SJSA1 (cell line): ENCODE measurements around the gene SLC9A9. TPM values are rescaled to one million over a fixed set of nuclear protein-coding genes. Genes with fewer than 3 reads are reported as not detected.

Experiments used
- DNase-seq, 2 experiments: peaks; one replicate each; pipeline ENCODE4 v3.0.0-alpha.2; 2015 to 2020; ENCODE audit warnings: low spot score in 2 of 2, low read depth in 1 of 2
- H3K27ac ChIP-seq: fragments of 250-450 bp; sonication (Bioruptor Pico); 2 replicates; pipeline ENCODE4 v1.5.1; 2020; ENCODE audit warnings: mild to moderate bottlenecking, moderate library complexity
- H3K27me3 ChIP-seq: fragments of 250-450 bp; sonication (Bioruptor Pico); replicated peaks from 2 replicates; pipeline ENCODE4 v1.5.1; 2020; ENCODE audit warnings: mild to moderate bottlenecking, moderate library complexity
- H3K36me3 ChIP-seq: fragments of 250-450 bp; sonication (Bioruptor Pico); 2 replicates; pipeline ENCODE4 v1.5.1; 2020; ENCODE audit warnings: mild to moderate bottlenecking
- H3K4me1 ChIP-seq: fragments of 250-450 bp; sonication (Bioruptor Pico); replicated peaks from 2 replicates; pipeline ENCODE4 v1.6.1; 2021; ENCODE audit warnings: mild to moderate bottlenecking
- H3K4me3 ChIP-seq: fragments of 250-450 bp; sonication (Bioruptor Pico); 2 replicates; pipeline ENCODE4 v1.5.1; 2020; ENCODE audit warnings: mild to moderate bottlenecking
- H3K9me3 ChIP-seq: fragments of 250-450 bp; sonication (Bioruptor Pico); replicated peaks from 2 replicates; pipeline ENCODE4 v1.5.1; 2020; ENCODE audit warnings: mild to moderate bottlenecking
- total RNA-seq: library from RNA; depleted of rRNA; stranded (reverse); fragments of >200 nt; shearing (Covaris generic); gene quantifications from 2 replicates; pipeline ENCODE4 v1.2.3, GENCODE V29; 2014

The SLC9A9 gene
- total RNA-seq, 1 experiment from 2014 or later = 0.05 TPM

- H3K27ac ChIP-seq = no peak overlapping the region
- H3K4me3 ChIP-seq = no peak overlapping the region
- no peaks in the 10 kb centered on the region for H3K4me1 ChIP-seq
- H3K9me3 ChIP-seq = no peaks in the 10 kb centered on the region
- H3K36me3 ChIP-seq = no peaks in the 10 kb centered on the region
- DNase-seq = no peak
- no peaks in the 10 kb centered on the region for H3K27me3 ChIP-seq
These were observed 445.7 kb downstream of the SLC9A9 start for GRCh38 chr3:143402602-143403001.

- Histone ChIP-seq H3K4me1 (no peaks in the 10 kb centered on the region), H3K27ac (no peak overlapping the region), H3K9me3 (no peaks in the 10 kb centered on the region), H3K27me3 (no peaks in the 10 kb centered on the region), H3K4me3 (no peak overlapping the region), H3K36me3 (no peaks in the 10 kb centered on the region)
- DNase-seq = no peak
These were observed 451.5 kb downstream of the SLC9A9 start for GRCh38 chr3:143396790-143397189.

GRCh38 chr3:143389388-143389787 lies 458.9 kb downstream of the SLC9A9 start:
- Histone ChIP-seq H3K36me3 (no peaks in the 10 kb centered on the region), H3K27me3 (no peaks in the 10 kb centered on the region), H3K9me3 (no peaks in the 10 kb centered on the region), H3K4me3 (no peak overlapping the region), H3K27ac (no peak overlapping the region), H3K4me1 (no peaks in the 10 kb centered on the region)
- DNase-seq = no peak

GRCh38 chr3:143387425-143387824 lies 460.8 kb downstream of the SLC9A9 start:
- no peak for DNase-seq
- H3K9me3 ChIP-seq = no peaks in the 10 kb centered on the region
- no peaks in the 10 kb centered on the region for H3K27me3 ChIP-seq
- no peaks in the 10 kb centered on the region for H3K4me1 ChIP-seq
- H3K4me3 ChIP-seq = no peak overlapping the region
- no peak overlapping the region for H3K27ac ChIP-seq
- H3K36me3 ChIP-seq = no peaks in the 10 kb centered on the region

- DNase-seq = no peak
- Histone ChIP-seq H3K27me3 (no peaks in the 10 kb centered on the region), H3K4me1 (no peaks in the 10 kb centered on the region), H3K27ac (no peak overlapping the region), H3K4me3 (no peak overlapping the region), H3K36me3 (no peaks in the 10 kb centered on the region), H3K9me3 (no peaks in the 10 kb centered on the region)
These were observed 464.2 kb downstream of the SLC9A9 start for GRCh38 chr3:143384076-143384475.

GRCh38 chr3:143383421-143383820 lies 464.8 kb downstream of the SLC9A9 start:
- H3K4me3 ChIP-seq = no peak overlapping the region
- H3K27ac ChIP-seq = no peak overlapping the region
- no peaks in the 10 kb centered on the region for H3K4me1 ChIP-seq
- no peaks in the 10 kb centered on the region for H3K9me3 ChIP-seq
- no peak for DNase-seq
- no peaks in the 10 kb centered on the region for H3K27me3 ChIP-seq
- no peaks in the 10 kb centered on the region for H3K36me3 ChIP-seq

- no peak for DNase-seq
These were observed 465.5 kb downstream of the SLC9A9 start for GRCh38 chr3:143382816-143383215.

GRCh38 chr3:143380449-143380848 lies 467.8 kb downstream of the SLC9A9 start:
- Histone ChIP-seq H3K27ac (no peak overlapping the region), H3K9me3 (no peaks in the 10 kb centered on the region), H3K4me1 (no peaks in the 10 kb centered on the region), H3K27me3 (no peaks in the 10 kb centered on the region), H3K4me3 (no peak overlapping the region), H3K36me3 (no peaks in the 10 kb centered on the region)
- DNase-seq = no peak

More at GRCh38 chr3:143382816-143383215, 465.5 kb downstream of the SLC9A9 start:
- H3K4me1 ChIP-seq = no peaks in the 10 kb centered on the region
- H3K4me3 ChIP-seq = no peak overlapping the region
- H3K27me3 ChIP-seq = no peaks in the 10 kb centered on the region
- H3K36me3 ChIP-seq = no peaks in the 10 kb centered on the region
- no peak overlapping the region for H3K27ac ChIP-seq
- no peaks in the 10 kb centered on the region for H3K9me3 ChIP-seq

GRCh38 chr3:143375698-143376097 lies 472.6 kb downstream of the SLC9A9 start:
- Histone ChIP-seq H3K36me3 (no peaks in the 10 kb centered on the region), H3K4me3 (no peak overlapping the region), H3K27ac (no peak overlapping the region), H3K4me1 (no peaks in the 10 kb centered on the region), H3K9me3 (no peaks in the 10 kb centered on the region), H3K27me3 (no peaks in the 10 kb centered on the region)
- no peak for DNase-seq

- H3K27ac ChIP-seq = no peak overlapping the region
- H3K9me3 ChIP-seq = no peaks in the 10 kb centered on the region
- H3K27me3 ChIP-seq = no peaks in the 10 kb centered on the region
- H3K4me1 ChIP-seq = no peaks in the 10 kb centered on the region
- no peak overlapping the region for H3K4me3 ChIP-seq
- no peaks in the 10 kb centered on the region for H3K36me3 ChIP-seq
- DNase-seq = no peak
These were observed 481.1 kb downstream of the SLC9A9 start for GRCh38 chr3:143367171-143367570.

- Histone ChIP-seq H3K4me1 (no peaks in the 10 kb centered on the region), H3K36me3 (no peaks in the 10 kb centered on the region), H3K4me3 (no peak overlapping the region), H3K27ac (no peak overlapping the region), H3K9me3 (no peaks in the 10 kb centered on the region), H3K27me3 (no peaks in the 10 kb centered on the region)
- no peak for DNase-seq
These were observed 481.6 kb downstream of the SLC9A9 start for GRCh38 chr3:143366672-143367071.

- no peaks in the 10 kb centered on the region for H3K9me3 ChIP-seq
- H3K27me3 ChIP-seq = no peaks in the 10 kb centered on the region
- no peak for DNase-seq
- H3K4me1 ChIP-seq = no peaks in the 10 kb centered on the region
- H3K4me3 ChIP-seq = no peak overlapping the region
- no peaks in the 10 kb centered on the region for H3K36me3 ChIP-seq
- H3K27ac ChIP-seq = no peak overlapping the region
These were observed 484.3 kb downstream of the SLC9A9 start for GRCh38 chr3:143363949-143364348.

GRCh38 chr3:143363276-143363675 lies 485.0 kb downstream of the SLC9A9 start:
- DNase-seq = peak in 1 of 2 experiments; percentile 1
- no peak overlapping the region for H3K27ac ChIP-seq
- no peaks in the 10 kb centered on the region for H3K4me1 ChIP-seq
- H3K9me3 ChIP-seq = no peaks in the 10 kb centered on the region
- no peaks in the 10 kb centered on the region for H3K27me3 ChIP-seq
- no peak overlapping the region for H3K4me3 ChIP-seq
- no peaks in the 10 kb centered on the region for H3K36me3 ChIP-seq

- DNase-seq = no peak
- no peak overlapping the region for H3K27ac ChIP-seq
These were observed 485.9 kb downstream of the SLC9A9 start for GRCh38 chr3:143362115-143362991.

GRCh38 chr3:143361589-143361988 lies 486.7 kb downstream of the SLC9A9 start:
- Histone ChIP-seq H3K27ac (no peak overlapping the region), H3K4me1 (no peaks in the 10 kb centered on the region), H3K27me3 (no peaks in the 10 kb centered on the region), H3K4me3 (no peak overlapping the region), H3K36me3 (no peaks in the 10 kb centered on the region), H3K9me3 (no peaks in the 10 kb centered on the region)
- DNase-seq = no peak

More at GRCh38 chr3:143362115-143362991, 485.9 kb downstream of the SLC9A9 start:
- Histone ChIP-seq H3K4me1 (no peaks in the 10 kb centered on the region), H3K4me3 (no peak overlapping the region), H3K27me3 (no peaks in the 10 kb centered on the region), H3K9me3 (no peaks in the 10 kb centered on the region), H3K36me3 (no peaks in the 10 kb centered on the region)
